Activated CD4-positive, alpha-beta T cell treated with anti-CD3 and anti-CD28 coated beads for 4 hours (primary cell): ENCODE measurements around the gene VEZF1.

Source experiments
- DNase-seq, 2 donors: peaks; one replicate each; pipeline ENCODE4 v3.0.0-alpha.2; 2020

The VEZF1 gene

DNA sequence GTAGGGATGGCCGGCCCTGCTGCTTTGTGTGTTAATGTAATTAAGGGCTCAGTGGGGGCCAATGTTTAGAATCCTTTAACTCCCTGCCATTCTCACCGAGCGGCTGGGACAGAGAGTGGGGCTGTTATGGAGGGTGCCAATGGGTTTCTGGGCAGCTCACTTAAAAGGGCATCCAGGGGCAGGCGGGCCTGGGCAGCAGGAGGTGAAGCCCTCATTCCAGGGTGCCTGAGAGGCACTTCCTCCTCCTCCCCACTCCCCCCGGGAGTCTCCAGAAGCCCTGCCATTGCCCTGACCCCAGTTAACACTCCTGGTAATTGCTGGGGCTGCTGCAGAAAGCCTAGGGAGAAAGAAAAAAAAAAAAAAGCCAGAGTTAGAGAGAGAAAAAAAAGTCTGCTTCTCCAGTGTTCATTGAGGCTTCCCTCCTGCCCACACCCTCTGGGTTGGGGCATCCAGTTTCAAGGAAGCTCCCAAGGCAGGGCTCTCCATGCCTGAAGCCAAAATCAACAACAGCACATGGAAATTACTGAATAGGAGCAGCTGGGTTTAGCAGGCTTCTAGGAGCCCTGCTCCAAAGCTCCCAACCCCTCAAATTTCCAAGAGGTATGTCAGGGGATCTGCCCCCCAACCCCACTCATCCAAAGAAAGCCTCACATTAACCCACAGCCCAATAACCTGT lies 60.9 kb downstream of the VEZF1 start:
- DNase-seq, result no peak

DNA sequence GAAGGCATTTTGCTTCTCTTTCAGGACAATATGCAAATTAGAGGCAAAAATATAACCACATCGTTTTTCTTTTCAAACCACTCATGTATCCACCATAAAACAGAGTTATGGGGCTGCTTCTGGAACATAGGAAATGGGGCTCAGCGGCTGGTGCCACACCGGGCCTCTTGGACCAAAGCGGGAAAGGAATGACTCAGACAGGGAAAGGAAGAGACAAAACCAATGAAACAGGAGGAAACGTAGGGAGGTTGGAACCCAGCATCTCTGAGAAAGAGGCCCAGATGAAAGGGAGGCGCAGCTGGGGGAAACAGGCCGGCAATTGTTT lies 61.4 kb downstream of the VEZF1 start:
- DNase-seq, result no peak

DNA sequence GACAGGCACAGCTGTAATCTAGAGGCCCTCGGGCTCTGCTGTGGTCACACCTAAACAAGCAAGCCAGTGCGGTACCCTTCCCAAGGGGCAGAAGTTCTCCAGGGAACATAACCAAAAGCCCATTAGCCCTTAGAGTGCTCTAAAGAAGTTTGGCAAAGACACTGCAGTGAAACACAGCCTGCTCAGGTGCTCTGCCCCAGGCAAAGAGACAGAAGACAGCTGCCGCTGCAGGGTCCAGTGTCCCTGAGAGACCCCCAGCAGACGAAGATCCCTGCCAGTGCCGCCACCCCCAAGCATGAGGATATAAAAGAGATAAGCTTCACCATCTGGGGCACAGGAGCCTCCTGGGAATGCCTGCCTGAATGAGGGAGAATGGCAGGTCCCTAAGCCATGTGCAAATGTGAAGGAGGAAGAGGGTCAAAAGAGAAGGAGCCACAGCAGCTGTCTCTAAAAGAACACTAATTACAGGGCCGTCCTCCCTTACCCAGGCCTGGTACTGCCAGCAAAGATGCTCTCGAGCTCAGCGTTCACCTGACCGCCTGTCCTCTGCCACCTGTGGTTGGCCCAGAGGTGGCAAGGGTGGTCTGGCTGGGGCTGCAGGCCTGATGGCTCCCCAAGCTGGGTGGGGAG lies 62.6 kb downstream of the VEZF1 start:
- no peak for DNase-seq

DNA sequence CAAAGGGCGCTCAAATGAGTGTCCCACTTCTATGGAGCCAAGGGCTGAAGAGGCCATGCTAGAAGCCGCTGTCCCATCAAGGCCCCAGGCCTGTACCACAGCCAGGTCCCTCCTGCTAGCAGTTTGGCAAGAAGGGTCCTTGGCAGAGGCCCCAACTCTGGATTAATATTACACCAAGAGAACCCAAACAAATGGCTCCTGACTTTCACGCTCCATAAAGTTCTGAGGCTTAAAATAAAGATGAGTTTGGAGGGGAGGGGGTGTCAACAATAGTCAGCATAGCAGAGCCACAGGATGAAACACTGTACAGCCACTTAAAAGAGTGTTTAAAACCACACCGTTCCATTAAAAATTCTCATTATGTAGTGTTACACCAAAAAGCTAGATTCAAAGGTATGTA lies 63.4 kb downstream of the VEZF1 start:
- no peak for DNase-seq
